GM12801 (cell line): ENCODE results near the gene MS4A8.

Source experiments
- TF ChIP-seq, protein P1 (sequence below): IDR thresholded peaks from one replicate; pipeline ENCODE4 v1.5.1; 2011; ENCODE audit warnings: control low read depth; ENCODE audit not compliant: insufficient read length; ENCODE audit errors: extremely low read depth

MS4A8 gene

DNA sequence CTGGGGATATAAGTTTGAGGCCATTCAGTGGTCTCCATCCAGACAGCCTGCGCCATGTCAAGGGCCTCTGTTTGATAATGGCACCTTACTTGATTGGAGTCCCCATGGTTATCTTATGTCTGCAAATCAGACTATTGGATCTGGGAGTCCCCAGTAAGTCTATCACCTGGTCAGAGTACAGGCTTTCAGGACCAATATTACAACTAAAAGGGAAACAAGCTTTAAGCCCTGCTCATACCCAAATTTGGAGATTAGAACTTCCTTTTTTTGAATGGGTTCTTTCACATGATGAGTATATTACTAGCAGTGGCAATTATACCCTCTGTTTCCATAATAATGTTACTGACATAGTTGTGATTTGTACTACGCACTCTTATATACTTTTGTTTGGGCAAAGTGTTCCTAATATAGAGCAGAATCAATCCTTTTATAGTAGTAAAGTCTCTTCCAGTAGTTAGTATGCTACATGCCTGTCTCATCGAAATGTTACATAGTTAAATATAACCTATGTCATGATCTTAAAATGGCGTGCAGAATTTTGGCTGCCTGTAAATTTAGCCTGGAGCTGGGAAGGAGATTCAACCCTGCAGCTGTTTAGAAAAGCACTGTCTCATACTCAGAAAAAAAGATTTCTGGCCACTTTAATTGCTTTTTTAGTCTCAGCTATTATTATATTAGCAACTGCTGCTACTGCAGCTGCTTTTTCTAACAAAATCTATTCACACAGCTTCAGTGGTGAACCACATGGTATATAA lies 62.2 kb downstream of the MS4A8 start:
- TF ChIP-seq, protein P1, sequence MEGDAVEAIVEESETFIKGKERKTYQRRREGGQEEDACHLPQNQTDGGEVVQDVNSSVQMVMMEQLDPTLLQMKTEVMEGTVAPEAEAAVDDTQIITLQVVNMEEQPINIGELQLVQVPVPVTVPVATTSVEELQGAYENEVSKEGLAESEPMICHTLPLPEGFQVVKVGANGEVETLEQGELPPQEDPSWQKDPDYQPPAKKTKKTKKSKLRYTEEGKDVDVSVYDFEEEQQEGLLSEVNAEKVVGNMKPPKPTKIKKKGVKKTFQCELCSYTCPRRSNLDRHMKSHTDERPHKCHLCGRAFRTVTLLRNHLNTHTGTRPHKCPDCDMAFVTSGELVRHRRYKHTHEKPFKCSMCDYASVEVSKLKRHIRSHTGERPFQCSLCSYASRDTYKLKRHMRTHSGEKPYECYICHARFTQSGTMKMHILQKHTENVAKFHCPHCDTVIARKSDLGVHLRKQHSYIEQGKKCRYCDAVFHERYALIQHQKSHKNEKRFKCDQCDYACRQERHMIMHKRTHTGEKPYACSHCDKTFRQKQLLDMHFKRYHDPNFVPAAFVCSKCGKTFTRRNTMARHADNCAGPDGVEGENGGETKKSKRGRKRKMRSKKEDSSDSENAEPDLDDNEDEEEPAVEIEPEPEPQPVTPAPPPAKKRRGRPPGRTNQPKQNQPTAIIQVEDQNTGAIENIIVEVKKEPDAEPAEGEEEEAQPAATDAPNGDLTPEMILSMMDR, result no peak

DNA sequence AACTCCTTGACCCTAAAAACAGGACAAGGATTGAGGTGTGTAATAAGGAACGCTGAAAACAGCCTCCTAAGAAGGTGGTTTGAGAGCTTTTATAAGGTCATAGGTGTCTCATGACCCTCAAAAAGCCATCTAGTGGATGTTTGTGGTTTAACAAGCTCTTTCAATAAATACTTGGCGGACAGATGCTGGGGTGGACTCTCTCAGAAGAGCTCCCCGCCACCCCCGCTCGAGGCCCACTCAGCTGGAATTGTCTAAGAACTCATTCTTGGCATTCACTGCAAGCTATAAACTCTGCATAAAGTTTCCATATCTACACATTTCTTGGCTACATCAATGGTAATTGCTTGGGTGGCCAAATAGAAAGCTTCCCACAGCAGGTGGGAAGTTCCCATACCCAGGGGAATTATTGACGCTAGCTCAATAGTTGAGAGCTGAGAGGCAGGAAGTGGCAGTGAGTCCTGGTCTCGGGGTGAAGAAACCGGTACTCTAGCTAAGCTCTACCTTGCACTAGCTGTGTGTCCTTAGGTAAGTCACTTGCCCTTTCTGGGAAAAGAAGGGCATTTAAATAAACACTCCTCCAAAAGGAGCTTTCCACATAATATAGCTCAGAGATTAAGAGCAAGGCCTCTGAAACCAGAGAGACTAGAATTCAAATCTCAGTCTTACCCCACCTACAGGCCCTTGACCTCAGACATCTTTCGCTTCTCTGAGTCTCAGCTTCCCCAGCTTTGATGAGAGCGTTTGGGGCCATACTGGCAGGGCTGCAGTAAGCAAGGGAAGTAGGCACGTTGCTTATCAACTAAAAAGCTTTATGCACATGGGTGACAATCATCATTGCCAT lies 63.7 kb downstream of the MS4A8 start:
- TF ChIP-seq, protein P1, result no peak

DNA sequence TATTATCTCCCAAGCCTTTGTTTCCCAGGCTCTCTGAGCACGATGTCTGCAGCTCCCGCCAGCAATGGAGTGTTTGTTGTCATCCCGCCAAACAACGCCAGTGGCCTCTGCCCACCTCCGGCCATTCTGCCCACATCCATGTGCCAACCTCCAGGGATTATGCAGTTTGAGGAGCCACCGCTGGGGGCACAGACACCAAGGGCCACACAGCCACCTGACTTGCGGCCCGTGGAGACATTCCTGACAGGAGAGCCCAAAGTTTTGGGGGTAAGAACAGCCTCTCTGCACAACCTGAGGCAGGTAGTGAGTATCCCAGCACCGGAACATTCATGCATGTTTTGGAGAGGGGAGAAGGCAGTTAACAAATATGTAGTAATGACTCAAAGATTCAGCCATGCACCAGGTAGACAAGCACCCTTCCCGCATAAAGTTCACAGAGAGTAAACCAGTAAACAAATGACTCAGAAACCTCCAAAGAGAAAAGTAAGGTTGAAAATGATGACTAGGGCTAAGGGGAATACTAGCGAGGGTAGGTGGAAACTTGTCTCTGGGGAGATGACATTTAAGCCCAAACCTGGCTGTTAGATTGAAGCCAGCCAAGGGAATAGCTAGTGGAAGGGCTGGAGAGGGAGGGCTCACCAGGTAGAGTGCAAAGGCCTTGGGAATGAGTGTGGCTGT lies 64.4 kb downstream of the MS4A8 start:
- TF ChIP-seq, protein P1, result no peak

DNA sequence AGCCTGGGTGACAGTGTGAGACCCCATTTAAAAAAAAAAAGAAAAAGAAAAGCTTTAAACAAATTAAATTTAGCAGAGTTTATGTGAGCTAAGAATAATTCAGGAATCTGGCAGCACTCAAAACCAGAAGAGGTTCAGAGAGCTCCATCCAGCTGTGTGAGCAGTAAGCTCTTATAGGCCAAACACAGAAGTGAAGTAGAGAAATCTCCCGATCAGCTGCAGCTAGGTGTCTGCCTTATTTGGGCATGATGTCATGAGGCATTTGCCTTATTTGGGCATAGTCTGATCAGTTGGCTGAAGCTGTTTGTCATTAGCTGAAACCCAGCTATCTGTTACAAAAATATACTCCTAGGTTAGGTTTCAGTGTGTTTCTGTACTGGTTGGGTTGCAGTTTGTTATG lies 65.5 kb downstream of the MS4A8 start:
- TF ChIP-seq, protein P1, result no peak

DNA sequence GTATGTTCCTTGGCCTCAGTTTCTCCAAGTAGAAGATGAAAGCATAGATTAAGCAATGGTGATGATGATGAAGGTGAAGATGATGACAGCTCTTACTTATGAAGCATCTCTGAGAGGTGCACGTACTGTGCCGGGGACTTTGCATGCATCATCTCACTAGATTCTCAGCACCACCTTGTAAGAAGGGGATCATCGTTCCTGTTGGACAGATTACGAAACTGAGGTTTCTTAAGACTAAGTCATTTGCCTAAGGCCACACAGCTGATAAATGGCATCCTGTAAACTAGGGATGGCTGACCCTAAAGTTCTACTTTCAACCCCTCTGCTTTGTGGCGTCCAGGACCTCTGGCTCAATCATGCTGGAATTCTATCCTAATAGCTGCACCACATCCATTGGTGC lies 65.9 kb downstream of the MS4A8 start:
- TF ChIP-seq, protein P1, result no peak
